ENCODE data around the gene MT1F.

DNA sequence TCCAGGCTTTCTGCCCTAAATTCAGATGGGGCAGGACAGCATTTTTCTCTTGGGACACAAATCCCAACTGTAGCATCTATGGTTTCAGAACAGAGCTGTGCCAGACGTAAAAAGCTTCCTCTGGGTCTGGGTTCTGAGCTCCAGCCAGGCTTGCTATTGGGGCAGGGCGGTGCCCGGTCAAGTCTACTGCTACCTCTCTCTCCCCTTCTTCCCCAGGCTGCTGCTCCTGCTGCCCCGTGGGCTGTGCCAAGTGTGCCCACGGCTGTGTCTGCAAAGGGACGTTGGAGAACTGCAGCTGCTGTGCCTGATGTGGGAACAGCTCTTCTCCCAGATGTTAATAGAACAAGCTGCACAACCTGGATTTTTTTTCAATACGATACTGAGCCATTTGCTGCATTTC lies 24.2 kb upstream of the MT1F start:
- TF ChIP-seq CTCF (IDR thresholded peaks at IDR 0.05; ENCODE audit: borderline replicate concordance, extremely low read depth, low read length, poor library complexity, severe bottlenecking) (no peak), EZH2 (IDR thresholded peaks at IDR 0.05; ENCODE audit: borderline replicate concordance, low read depth, low read length, severe bottlenecking) (no peak)
